ENCODE data around the gene HP. TPM values are rescaled to one million over a fixed set of nuclear protein-coding genes. Genes with fewer than 3 reads are reported as not detected.

Gene HP
- total RNA-seq, 1 experiment from 2014 or later = not detected

DNA sequence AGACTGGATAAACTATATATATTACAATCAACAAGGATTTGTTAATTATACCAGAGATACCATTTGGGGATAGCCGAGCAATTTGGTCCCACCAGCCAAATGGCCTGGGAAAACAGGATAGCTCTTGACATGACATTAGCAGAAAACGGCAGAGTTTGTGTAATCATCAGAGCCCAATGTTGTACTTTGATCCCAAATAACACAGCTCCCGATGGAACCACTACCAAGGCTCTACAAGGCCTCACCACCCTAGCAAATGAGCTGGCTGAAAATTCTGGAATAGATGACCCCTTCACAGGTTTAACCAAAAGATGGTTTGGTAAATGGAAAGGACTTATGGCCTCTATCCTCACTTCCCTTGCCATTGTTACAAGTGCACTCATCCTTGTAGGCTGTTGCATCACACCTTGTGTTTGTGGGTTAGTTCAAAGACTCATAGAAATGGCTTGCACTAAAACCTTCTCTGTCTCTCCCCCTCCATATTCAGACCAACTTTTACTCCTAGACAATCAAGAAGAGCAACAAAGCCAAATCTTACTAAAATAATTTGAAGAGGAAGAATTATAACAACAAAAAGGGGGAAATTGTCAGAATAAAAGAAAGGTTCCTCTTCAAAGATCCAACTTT, 29.6 kb downstream of the HP start:
- TF ChIP-seq, protein P1, sequence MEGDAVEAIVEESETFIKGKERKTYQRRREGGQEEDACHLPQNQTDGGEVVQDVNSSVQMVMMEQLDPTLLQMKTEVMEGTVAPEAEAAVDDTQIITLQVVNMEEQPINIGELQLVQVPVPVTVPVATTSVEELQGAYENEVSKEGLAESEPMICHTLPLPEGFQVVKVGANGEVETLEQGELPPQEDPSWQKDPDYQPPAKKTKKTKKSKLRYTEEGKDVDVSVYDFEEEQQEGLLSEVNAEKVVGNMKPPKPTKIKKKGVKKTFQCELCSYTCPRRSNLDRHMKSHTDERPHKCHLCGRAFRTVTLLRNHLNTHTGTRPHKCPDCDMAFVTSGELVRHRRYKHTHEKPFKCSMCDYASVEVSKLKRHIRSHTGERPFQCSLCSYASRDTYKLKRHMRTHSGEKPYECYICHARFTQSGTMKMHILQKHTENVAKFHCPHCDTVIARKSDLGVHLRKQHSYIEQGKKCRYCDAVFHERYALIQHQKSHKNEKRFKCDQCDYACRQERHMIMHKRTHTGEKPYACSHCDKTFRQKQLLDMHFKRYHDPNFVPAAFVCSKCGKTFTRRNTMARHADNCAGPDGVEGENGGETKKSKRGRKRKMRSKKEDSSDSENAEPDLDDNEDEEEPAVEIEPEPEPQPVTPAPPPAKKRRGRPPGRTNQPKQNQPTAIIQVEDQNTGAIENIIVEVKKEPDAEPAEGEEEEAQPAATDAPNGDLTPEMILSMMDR (conservative IDR thresholded peaks at IDR 0.05; ENCODE audit: low read depth, low read length) = no peak
- TF ChIP-seq EZH2phosphoT487 (IDR thresholded peaks at IDR 0.05; ENCODE audit: borderline replicate concordance, low read length) (no peak), EZH2 (IDR thresholded peaks at IDR 0.05; ENCODE audit: low read length, unreplicated experiment) (no peak)
- intact Hi-C loops (cut with micrococcal nuclease) = no loop called here
- CTCF ChIA-PET = no interaction called here
- no peaks in the 10 kb centered on the region for H3K9me3 ChIP-seq (ENCODE audit: low read length)
- POLR2A ChIA-PET (ENCODE audit: unreplicated experiment) = no interaction called here
- no peaks in the 10 kb centered on the region for H3K27me3 ChIP-seq (ENCODE audit: low read length)
- ATAC-seq (no peak), DNase-seq (no peak)
- no peaks in the 10 kb centered on the region for H3F3A ChIP-seq (ENCODE audit: low read length, unreplicated experiment)
- no peak overlapping the region for H3K9ac ChIP-seq (ENCODE audit: low read length)
- H3K4me1 ChIP-seq (ENCODE audit: insufficient read depth, low read length) = no peaks in the 10 kb centered on the region
- H3K27ac ChIP-seq (ENCODE audit: low read length) = no peak overlapping the region
- no peaks in the 10 kb centered on the region for H3K9me2 ChIP-seq (replicated peaks; ENCODE audit: low read length)
- H4K20me1 ChIP-seq (ENCODE audit: low read length) = no peaks in the 10 kb centered on the region
- BruUV-seq (replicated peaks) = no TSS peak
- H2AFZ ChIP-seq (ENCODE audit: low read length) = no peak overlapping the region
- H3K4me2 ChIP-seq (ENCODE audit: low read length) = no peak overlapping the region
- no peaks in the 10 kb centered on the region for H3K79me2 ChIP-seq (ENCODE audit: low read length)
- H3K4me3 ChIP-seq (ENCODE audit: low read length) = no peak overlapping the region
- peaks cover 35% of the 10 kb centered on the region for H3K36me3 ChIP-seq (ENCODE audit: low read depth, low read length)

DNA sequence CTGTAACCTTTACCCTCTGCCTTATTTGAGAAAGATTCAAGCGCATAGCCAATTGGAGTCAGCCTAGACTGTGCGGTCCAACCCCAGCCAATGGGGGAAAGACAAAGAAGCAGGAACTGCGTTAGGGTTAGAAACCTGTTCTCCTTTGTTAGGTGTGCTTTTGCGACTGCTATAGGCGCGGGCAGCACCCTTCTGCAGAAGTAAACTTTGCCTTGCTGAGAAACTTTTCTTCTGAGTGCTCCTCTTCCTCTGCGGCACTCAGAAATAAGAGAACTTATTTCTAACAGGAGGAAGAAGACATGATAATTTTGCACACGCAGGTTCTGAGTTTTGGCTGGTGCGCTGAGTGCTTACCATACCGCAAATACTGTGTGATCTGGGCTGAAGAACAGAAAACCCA, 30.1 kb downstream of the HP start:
- Histone ChIP-seq H3K27me3 (ENCODE audit: low read length) (no peaks in the 10 kb centered on the region), H2AFZ (ENCODE audit: low read length) (no peak overlapping the region), H3K9me2 (replicated peaks; ENCODE audit: low read length) (no peaks in the 10 kb centered on the region), H3K4me3 (ENCODE audit: low read length) (no peak overlapping the region), H3K79me2 (ENCODE audit: low read length) (no peaks in the 10 kb centered on the region), H3K9ac (ENCODE audit: low read length) (no peak overlapping the region), H4K20me1 (ENCODE audit: low read length) (no peaks in the 10 kb centered on the region), H3K9me3 (ENCODE audit: low read length) (no peaks in the 10 kb centered on the region), H3F3A (ENCODE audit: low read length, unreplicated experiment) (no peaks in the 10 kb centered on the region), H3K4me2 (ENCODE audit: low read length) (no peak overlapping the region), H3K36me3 (ENCODE audit: low read depth, low read length) (peaks cover 40% of the 10 kb centered on the region), H3K27ac (ENCODE audit: low read length) (no peak overlapping the region), H3K4me1 (ENCODE audit: insufficient read depth, low read length) (no peaks in the 10 kb centered on the region)
- no TSS peak for BruUV-seq (replicated peaks)
- CTCF ChIA-PET = no interaction called here
- intact Hi-C loops (cut with micrococcal nuclease) = no loop called here
- POLR2A ChIA-PET (ENCODE audit: unreplicated experiment) = no interaction called here
- TF ChIP-seq EZH2phosphoT487 (IDR thresholded peaks at IDR 0.05; ENCODE audit: borderline replicate concordance, low read length) (no peak), EZH2 (IDR thresholded peaks at IDR 0.05; ENCODE audit: low read length, unreplicated experiment) (no peak)
- TF ChIP-seq, protein P1 (conservative IDR thresholded peaks at IDR 0.05; ENCODE audit: low read depth, low read length) = no peak
- no peak for ATAC-seq
- no peak for DNase-seq

DNA sequence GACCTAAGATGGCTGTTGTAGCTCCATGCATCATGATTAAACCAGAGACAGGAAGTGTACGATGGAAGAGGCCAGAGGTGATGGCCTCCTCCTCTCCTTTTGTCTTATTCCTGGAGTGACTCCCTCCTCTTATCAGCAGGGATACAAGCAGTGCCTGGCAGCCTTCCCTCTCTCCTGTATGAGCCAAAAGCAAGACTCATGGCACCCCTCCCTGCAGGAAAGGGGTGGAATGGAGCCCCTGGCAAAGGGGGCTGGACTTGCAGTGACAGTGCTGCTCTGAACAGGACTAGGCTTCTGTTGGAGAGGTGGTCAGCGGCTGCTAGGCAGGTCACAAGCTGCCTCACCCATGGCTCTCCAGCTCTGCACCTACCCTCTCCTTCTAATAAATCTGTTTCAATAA, 30.7 kb downstream of the HP start:
- POLR2A ChIA-PET (ENCODE audit: unreplicated experiment) = no interaction called here
- TF ChIP-seq, protein P1 (conservative IDR thresholded peaks at IDR 0.05; ENCODE audit: low read depth, low read length) = no peak
- TF ChIP-seq EZH2phosphoT487 (IDR thresholded peaks at IDR 0.05; ENCODE audit: borderline replicate concordance, low read length) = no peak
- no peak for TF ChIP-seq EZH2 (IDR thresholded peaks at IDR 0.05; ENCODE audit: low read length, unreplicated experiment)
- CTCF ChIA-PET = no interaction called here
- no peak overlapping the region for H3K27ac ChIP-seq (ENCODE audit: low read length)
- no peak overlapping the region for H3K9ac ChIP-seq (ENCODE audit: low read length)
- H3K4me2 ChIP-seq (ENCODE audit: low read length) = no peak overlapping the region
- ATAC-seq (no peak), DNase-seq (no peak)
- H3K27me3 ChIP-seq (ENCODE audit: low read length) = no peaks in the 10 kb centered on the region
- H3K4me1 ChIP-seq (ENCODE audit: insufficient read depth, low read length) = no peaks in the 10 kb centered on the region
- no peak overlapping the region for H2AFZ ChIP-seq (ENCODE audit: low read length)
- no peaks in the 10 kb centered on the region for H3K79me2 ChIP-seq (ENCODE audit: low read length)
- intact Hi-C loops (cut with micrococcal nuclease) = no loop called here
- no TSS peak for BruUV-seq (replicated peaks)
- no peak overlapping the region for H3K4me3 ChIP-seq (ENCODE audit: low read length)
- H3F3A ChIP-seq (ENCODE audit: low read length, unreplicated experiment) = no peaks in the 10 kb centered on the region
- no peaks in the 10 kb centered on the region for H3K9me2 ChIP-seq (replicated peaks; ENCODE audit: low read length)
- H4K20me1 ChIP-seq (ENCODE audit: low read length) = no peaks in the 10 kb centered on the region
- no peaks in the 10 kb centered on the region for H3K9me3 ChIP-seq (ENCODE audit: low read length)
- H3K36me3 ChIP-seq (ENCODE audit: low read depth, low read length) = peaks cover 46% of the 10 kb centered on the region

Measured in PC-3 (cell line).